Activated gamma-delta T cell treated with Interleukin-2 at 50 U/mL for 16 hours (primary cell): Measurements from ENCODE around the gene FOXC1.

Experiments
- DNase-seq: peaks from one replicate; pipeline ENCODE4 v3.0.0-alpha.2; 2020

FOXC1 gene

DNA sequence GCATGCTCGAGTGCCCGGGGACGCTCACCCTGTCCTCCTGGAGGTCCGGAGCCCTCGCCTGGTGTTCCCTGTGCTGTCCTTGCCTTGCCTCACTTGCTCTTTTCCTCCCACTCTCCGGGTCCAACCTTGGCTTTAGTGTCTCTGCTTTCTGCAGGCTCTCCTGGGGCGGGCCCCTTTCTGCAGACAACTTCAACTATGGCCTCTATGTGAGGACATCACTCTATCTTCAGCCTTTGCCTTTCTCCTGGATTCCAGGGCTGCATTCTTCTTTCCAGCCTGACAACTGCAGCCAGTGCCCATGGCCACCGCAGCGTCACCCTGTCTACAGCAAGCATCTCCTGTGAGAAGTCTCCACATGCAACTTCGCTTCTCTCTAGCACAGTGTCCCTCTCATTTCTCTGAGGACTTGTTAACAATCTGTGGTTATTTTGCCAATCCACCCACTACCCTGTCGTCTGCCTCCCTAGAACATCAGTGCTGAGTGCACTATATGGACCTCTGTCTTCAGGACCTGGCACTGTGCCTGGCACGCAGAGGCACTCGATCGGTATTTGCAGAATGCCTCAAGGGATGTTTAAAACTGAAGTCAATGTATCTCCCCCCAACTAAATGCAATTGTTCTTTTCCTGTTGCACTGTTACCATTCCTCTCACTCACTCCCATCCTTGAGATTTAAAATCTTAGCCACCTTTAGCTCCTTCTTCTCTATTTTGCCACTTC, 35.9 kb downstream of the FOXC1 start:
- DNase-seq = no peak

GRCh38 chr6:1651362-1651761, 41.6 kb downstream of the FOXC1 start:
- DNase-seq = no peak

- no peak for DNase-seq
These were observed 43.1 kb downstream of the FOXC1 start for GRCh38 chr6:1652842-1653241.

DNA sequence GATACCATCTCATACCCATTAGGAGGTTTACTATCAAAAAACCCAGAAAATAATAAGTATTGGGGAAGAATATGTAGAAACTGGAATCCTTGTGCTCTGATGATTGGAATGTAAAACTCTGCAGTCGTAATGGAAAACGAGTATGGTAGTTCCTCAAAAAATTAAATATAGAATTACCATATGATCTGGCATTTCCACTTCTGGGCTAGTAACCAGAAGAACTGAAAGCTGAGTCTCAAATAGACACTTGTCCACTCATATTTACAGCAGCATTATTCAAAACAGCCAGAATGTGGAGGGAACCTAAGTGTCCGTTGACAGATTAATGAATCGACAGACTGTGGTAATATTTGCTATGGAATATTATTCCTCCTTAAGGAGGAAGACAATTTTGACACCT, 44.3 kb downstream of the FOXC1 start:
- no peak for DNase-seq

DNA sequence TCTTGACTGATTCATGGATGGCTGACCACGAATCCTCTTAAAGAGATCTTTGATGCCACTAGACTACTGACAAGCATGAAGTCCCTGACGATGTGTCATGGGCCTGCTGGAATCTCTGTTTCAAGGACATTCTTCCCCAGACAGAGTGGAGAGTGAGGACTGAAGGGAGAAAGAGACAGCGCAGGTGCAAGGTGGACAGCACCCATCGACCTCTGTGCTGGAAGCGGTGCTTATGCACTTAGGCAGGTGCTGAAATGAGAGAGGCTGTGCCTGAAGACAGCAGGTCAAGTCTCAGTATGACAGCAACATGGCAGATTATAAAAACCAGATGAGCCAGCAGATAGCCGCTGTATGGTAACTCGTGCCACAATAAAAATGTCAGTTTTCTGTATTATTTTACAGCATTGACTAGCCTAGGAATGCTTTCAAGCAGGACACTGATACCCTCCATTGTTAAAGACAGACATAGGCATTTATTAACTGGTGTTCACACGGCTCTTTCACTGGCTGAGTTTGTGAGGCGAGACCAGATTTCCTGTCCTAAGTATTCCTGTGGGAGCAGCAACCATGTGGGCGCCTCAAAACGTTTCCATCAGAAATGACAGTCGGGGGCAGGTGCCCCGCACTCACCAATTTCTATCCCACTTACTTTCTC, 47.5 kb downstream of the FOXC1 start:
- DNase-seq = no peak

GRCh38 chr6:1657771-1658165, 48.1 kb downstream of the FOXC1 start:
- no peak for DNase-seq

GRCh38 chr6:1658212-1659005, 48.7 kb downstream of the FOXC1 start:
- DNase-seq = no peak

GRCh38 chr6:1659816-1660215, 50.1 kb downstream of the FOXC1 start:
- DNase-seq = no peak

- no peak for DNase-seq
These were observed 52.8 kb downstream of the FOXC1 start for GRCh38 chr6:1662534-1662933.
